Progenitor cell of endocrine pancreas (in vitro differentiated cells): ENCODE measurements around the gene POP7. TPM values are rescaled to one million over a fixed set of nuclear protein-coding genes. Genes with fewer than 3 reads are reported as not detected.

Experiments used
- DNase-seq: peaks from one replicate; pipeline ENCODE4 v3.0.0; 2021; ENCODE audit warnings: low spot score; ENCODE audit not compliant: unreplicated experiment
- H3K27ac Mint-ChIP-seq: 2 replicates; pipeline ENCODE4 v1.8.0; 2021; ENCODE audit warnings: mild to moderate bottlenecking, moderate library complexity, mixed read lengths
- H3K27me3 Mint-ChIP-seq: 2 replicates; pipeline ENCODE4 v1.8.0; 2021; ENCODE audit warnings: mixed read lengths
- H3K36me3 Mint-ChIP-seq: 2 replicates; pipeline ENCODE4 v1.8.0; 2022; ENCODE audit warnings: mixed read lengths; ENCODE audit not compliant: insufficient read depth
- H3K4me1 Mint-ChIP-seq: 2 replicates; pipeline ENCODE4 v1.8.0; 2021; ENCODE audit warnings: low read depth, mixed read lengths
- H3K4me3 Mint-ChIP-seq: 2 replicates; pipeline ENCODE4 v1.8.0; 2021; ENCODE audit warnings: low read depth, mild to moderate bottlenecking, moderate library complexity, mixed read lengths
- H3K9me3 Mint-ChIP-seq: 2 replicates; pipeline ENCODE4 v1.8.0; 2021; ENCODE audit warnings: low read depth, mixed read lengths
- CTCF ChIP-seq: fragments of 200-600 bp; sonication (generic); IDR thresholded peaks from one replicate; pipeline ENCODE4 v1.5.0; 2021; ENCODE audit warnings: antibody characterized with exemption, mild to moderate bottlenecking; ENCODE audit not compliant: unreplicated experiment
- total RNA-seq: library from RNA; stranded (reverse); gene quantifications from 2 replicates; pipeline ENCODE4 v1.2.1, GENCODE V29; 2021

Gene POP7
- total RNA-seq, 1 donor from 2014 or later: 33.7 TPM

- Mint-ChIP-seq H3K36me3 (peaks cover 10% of the 10 kb centered on the region), H3K27ac (no peak overlapping the region), H3K4me1 (no peaks in the 10 kb centered on the region), H3K27me3 (no peaks in the 10 kb centered on the region), H3K9me3 (no peaks in the 10 kb centered on the region), H3K4me3 (no peak overlapping the region)
- TF ChIP-seq CTCF: no peak
- DNase-seq: no peak
These were observed 24.3 kb upstream of the POP7 start for GRCh38 chr7:100681491-100682227.

DNA sequence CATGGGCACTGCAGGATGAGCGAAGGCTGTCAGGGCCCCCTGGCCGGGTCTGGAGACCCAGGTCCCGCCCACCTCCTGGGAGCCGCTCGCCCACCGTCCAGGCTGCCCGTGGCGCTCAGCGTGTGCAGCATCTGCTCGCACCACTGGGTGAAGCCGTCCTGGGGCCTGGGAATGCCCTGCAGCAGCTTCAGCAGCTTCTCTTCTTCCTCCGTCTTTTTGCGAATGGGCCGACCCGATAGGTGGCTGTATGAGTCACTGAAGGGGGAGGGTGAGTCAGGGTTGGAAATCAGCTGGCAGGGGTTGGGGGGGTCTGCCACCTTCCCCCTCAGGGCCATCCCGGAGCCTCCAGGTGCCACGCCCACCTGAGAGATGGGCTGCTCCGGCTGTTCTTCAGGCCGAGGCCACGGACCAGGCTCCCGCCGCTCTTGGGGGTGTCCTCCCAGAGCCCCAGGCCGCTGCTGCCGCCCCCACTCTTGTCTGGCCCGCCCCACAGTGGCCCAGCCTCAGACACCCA is 23.6 kb upstream of the POP7 start:
- no peak for TF ChIP-seq CTCF
- Mint-ChIP-seq H3K36me3 (peaks cover 10% of the 10 kb centered on the region), H3K4me1 (no peaks in the 10 kb centered on the region), H3K27me3 (no peaks in the 10 kb centered on the region), H3K4me3 (no peak overlapping the region), H3K27ac (no peak overlapping the region), H3K9me3 (no peaks in the 10 kb centered on the region)
- DNase-seq: no peak

- Mint-ChIP-seq H3K27me3 (no peaks in the 10 kb centered on the region), H3K36me3 (peaks cover 8% of the 10 kb centered on the region), H3K27ac (no peak overlapping the region), H3K4me1 (no peaks in the 10 kb centered on the region), H3K4me3 (no peak overlapping the region), H3K9me3 (no peaks in the 10 kb centered on the region)
- DNase-seq: no peak
- no peak for TF ChIP-seq CTCF
These were observed 22.8 kb upstream of the POP7 start for GRCh38 chr7:100682991-100683658.

DNA sequence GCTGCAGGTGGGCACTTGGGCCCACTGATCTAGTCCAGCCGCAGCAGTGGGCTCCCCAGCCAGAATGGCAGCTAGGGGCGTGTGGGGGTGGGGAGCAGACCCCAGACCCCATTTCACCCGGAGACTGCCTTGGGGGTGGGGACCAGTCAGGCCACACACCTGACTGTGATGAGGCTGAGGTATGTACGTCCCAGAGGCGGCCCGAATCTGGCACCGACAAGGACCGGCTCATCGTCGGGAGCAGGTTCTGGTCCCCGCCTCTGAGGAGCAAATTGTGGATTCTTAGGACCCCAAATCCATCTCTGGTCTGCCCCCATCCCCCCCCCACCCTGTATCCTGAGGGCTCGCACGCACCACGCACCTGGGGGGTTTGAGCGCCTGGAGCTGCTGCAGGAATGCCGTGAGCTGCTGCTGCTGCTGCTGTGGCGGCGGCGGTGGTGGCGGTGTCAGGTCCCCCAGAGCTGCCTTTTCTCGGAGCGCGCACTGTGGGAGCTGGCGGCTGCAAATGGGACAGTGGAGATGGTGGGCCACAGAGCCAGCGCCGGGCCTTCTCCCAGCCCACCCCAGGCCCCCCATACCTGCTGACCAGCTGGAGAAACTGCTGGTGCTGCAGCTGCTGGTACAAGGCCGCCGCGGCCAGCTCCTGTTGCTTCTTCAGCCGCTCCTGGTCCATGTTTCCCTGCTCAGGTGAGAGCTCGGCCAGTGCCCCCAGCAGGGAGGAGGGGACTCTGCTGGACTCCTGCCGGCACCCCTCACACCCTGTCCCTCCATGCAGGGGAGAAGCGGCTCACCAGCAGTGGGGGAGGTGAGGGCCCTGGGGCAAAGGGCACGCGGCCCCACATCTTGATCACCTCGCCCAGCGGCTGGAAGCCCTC is 22.0 kb upstream of the POP7 start:
- no peaks in the 10 kb centered on the region for H3K4me1 Mint-ChIP-seq
- H3K27me3 Mint-ChIP-seq: no peaks in the 10 kb centered on the region
- peaks cover 6% of the 10 kb centered on the region for H3K36me3 Mint-ChIP-seq
- H3K9me3 Mint-ChIP-seq: no peaks in the 10 kb centered on the region
- no peak overlapping the region for H3K27ac Mint-ChIP-seq
- no peak overlapping the region for H3K4me3 Mint-ChIP-seq
- no peak for TF ChIP-seq CTCF
- DNase-seq: no peak

DNA sequence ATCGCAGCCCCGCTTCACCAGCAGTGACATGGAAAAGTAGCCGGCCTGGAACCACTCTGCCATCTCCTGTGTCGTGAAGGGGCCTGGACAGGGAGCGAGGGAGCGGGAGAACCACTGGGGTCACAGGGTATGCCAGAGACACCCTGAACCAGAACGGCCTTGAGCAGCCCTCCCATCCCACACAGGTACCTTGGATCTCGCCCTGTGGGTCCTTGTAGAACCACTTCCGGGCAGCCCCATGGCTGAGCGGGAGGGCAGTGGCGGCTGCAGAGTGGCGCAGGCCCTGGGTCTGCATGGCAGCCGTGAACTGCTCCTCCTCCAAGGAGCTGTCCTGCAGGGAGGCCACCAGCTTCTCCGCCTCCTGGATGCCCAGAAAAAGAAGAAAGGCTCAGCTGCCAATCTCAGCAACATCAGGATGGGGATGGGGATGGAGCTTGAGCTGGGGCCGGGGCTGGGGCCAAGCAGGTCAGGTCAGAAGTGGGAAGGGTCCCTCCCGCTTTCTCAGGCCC is 21.3 kb upstream of the POP7 start:
- Mint-ChIP-seq H3K4me3 (no peak overlapping the region), H3K27me3 (no peaks in the 10 kb centered on the region), H3K9me3 (no peaks in the 10 kb centered on the region), H3K36me3 (peaks cover 6% of the 10 kb centered on the region), H3K27ac (no peak overlapping the region), H3K4me1 (no peaks in the 10 kb centered on the region)
- no peak for TF ChIP-seq CTCF
- no peak for DNase-seq
